NCI-H446 treated with DMSO at 0.1 percent for 48 hours (cell line): Measurements from ENCODE around the gene GPR27.

Experiments used
- DNase-seq: peaks from one replicate; lab custom pipeline; 2025; lab: John Stamatoyannopoulos, UW

The GPR27 gene

DNA sequence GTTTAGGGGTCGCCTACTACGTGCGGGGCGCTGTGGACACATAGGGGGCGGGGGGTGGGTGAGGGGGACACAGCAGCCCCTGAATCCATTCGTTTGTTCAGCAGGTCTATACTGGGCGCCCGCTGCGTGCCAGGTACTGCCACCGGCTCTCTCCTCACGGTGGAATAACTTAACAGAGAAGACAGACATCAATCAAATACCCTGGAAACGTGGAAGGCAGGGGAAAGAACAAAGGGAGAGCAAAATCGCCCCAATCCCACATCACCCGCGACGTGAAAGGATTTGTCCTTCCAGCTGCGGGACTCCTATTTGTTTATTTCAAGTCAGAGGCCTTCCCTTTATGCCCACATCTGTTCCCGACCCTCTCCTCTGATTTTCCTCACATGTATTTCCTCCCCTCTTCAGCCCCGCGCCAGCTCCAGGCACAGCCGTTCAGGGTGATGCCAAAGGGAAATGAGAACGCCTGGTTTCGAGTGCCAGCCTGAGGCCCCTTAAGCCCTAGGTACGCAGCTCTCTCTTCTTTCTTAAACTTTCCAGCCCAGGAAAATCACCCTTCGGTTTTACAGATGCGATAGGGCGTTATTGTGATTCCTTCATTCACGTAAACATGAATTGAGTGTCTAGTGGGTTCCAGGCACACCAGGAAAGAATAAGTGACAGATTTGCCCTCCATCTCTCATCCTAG, 32.0 kb downstream of the GPR27 start:
- no peak for DNase-seq

DNA sequence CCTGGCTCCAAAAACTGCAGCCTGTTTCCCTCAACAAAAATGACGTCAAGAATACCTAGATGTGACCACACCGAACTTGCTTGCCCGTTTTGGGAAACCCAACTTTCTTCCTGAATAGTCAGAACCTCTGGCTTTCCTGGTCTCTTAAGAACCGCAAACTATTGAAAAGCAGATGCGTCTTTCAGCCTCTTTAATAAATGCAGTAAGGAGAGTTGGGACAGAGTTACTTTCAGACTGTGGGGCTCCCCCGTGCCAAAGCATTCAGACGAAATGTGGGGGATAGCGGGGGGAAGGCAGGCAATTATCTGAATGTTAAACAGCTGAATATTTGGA, 32.5 kb downstream of the GPR27 start:
- DNase-seq, result no peak

DNA sequence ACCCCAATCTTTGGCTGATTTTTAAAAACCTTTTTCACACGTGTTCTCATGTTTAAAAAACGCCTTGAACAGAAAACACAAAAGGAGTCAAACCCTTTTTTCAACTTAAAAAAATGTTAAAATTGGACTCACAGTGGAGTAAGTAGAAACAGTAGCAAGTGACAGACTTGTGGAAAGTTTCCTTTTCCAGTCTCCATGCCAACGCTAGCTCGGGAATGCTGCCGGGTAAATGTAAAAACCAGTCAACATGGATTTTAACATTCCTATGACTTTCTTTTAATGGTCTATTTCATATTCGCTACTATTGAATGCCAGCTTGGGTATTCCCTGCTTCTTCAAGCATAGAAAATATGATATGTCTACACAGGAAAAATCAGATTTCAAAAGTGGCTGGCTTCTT, 32.9 kb downstream of the GPR27 start:
- DNase-seq, result no peak

DNA sequence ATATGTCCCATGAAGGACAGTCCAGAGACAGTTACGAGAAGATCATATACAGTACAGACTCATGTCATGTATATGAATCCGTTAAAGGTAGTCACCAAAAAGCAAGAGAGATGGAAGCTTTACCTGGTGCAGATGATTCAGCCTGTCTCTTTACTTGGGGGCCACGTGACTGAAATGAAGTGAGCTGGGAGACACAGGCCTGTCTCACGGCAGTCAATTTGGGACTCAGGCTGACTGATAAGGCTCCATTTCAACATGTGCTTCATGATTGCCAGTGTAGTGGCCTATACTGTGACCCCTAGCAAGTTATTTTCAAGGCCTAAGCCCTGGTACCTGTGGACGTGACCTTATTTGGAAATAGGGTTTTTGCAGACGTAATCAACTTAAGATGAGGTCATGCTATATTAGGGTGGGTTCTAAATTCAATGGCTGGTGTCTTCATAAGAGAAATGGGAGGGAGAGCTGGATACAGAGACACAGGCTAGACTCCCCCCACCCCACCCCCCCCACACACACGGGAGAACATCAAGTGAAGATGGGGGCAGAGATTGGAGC, 34.3 kb downstream of the GPR27 start:
- no peak for DNase-seq

DNA sequence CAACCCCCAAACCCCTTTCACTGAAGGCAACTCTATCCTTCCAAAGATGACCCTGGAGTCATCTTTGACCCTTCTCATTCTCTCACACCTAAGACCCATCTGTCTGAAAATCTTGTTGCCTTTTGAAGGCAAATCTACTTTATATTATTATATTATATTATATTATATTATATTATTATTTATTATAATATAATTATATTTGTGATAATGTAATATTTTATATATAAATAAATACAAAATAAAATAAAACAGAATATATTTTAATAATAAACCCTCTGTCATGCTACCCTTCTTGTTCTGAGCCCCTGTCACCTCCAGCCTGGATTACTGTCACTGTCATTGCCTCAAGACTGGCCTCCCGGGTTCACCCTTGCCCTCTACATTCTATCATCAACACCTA, 36.3 kb downstream of the GPR27 start:
- DNase-seq, result no peak

DNA sequence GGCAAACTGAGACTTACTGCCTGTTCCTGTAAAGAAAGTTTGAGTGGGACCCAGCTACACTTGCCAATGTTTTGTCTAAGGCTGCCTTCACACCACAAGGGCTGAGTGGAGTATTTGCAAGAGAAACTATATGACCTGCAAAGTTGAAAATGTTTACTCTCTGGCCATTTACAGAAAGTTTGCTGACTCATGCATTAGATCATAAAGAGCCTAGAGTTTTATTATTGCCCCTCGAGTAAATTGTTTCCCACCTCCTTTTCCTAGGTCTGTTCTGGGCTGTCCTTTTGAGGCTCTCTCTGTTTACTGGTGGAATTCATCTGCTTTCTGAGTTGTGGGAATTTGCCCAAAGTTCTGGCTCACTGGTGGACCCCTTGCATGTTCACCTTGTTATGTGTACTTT, 38.0 kb downstream of the GPR27 start:
- DNase-seq, result no peak

DNA sequence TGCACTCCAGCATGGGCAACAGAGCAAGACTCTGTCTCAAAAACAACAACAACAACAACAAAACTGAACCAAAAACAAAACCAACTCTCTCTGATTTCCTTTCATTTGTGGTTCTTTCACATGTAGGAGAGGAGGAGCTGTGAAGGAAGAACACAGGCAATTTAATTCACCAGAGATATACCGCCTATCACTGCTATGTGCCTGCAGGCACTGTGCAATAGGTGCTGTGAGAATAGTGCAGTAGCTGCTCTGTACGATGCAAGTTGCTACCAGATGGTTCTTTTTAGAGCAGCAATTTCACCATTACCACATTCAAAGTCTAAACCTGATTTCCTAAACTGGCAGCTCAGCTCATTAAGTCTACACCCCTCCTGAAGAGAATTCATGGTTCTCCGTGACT, 42.6 kb downstream of the GPR27 start:
- no peak for DNase-seq

DNA sequence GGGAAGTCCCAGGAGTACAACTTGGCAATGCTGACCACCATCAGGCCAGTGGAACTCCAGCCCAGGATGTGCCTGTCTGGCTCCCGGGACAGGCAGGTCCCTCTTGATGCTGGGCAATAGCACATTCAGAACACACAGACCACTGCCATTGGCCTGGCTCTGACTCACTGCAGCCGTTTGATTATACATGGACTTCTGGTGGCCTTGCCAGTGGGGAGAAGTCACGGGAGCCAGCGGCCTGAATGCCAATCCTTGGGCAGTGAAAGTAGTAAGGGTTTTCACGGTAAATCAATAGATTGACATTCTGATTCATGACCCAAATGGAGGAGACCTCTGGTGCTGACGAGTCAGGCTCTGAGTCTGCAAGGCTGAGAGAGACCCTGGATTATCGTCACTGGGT, 43.8 kb downstream of the GPR27 start:
- no peak for DNase-seq

DNA sequence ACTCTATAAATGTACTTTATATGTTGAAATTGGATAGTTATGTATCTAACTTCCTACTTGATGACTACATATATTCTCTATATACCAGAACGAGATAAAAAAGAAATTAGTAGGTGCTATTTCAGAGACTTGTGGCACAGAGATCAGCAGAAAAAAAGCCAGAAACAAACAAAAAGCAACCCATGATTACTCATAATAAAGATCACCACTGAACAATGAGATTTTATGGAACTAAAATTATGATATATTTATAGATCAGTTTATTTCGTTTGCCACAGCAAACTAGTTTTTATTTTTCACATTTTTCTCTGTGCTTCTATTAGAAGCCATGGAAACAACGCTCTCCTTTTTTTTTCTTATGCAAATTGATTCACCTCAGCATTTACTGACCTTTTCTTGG, 46.4 kb downstream of the GPR27 start:
- DNase-seq, result no peak

DNA sequence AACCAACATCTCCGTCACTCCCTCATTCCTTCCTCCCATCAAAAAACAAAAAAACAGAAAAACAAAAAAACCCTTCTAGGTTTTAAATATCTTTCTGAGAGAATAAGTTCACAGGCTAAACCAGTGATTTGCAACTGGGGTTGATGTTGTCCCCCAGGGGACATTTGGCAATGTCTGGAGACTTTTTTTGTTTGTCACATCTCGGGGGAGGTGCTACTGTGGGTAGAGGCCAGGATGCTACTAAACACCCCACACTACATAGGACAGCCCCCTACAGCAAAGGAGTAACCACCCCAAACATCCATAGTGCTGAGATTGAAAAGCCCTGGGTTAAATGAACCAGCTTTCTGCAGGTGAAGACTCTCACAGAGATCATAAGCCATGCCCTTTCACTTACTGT, 48.3 kb downstream of the GPR27 start:
- no peak for DNase-seq

DNA sequence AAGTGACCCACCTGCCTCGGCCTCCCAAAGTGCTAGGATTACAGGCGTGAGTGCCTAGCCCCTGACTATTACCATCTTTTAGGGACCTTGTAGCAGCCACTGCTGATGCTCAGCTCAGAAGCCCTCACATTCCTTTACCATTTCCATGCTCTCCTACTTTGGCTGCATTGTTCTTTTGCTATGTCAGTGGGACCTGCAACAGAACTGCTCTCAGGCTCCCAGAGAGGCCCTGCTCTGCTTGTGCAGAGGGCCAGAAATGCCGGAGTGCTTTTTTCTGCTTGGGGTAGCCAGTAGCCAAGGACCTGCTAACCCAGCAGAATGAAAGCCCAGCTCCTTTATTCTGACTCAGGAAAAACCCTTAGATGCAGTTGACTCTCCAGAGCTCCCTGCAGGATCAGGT, 49.6 kb downstream of the GPR27 start:
- no peak for DNase-seq

DNA sequence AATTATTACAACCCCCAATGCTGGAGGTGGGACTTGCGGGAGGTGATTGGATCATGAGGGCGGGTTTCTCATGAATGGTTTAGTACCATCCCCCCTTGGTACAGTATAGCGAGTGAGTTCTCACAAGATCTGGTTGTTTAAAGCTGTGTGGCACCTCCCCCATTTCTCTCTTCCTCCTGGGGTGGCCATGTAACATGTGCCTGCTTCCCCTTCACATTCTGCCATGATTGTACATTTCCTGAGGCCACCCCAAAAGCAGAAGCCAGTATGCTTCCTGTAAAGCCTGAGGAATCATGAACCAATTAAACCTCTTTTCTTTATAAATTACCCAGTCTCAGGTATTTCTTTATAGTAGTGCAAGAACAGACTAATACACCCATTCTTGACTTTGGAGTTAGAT, 51.5 kb downstream of the GPR27 start:
- DNase-seq, result no peak

DNA sequence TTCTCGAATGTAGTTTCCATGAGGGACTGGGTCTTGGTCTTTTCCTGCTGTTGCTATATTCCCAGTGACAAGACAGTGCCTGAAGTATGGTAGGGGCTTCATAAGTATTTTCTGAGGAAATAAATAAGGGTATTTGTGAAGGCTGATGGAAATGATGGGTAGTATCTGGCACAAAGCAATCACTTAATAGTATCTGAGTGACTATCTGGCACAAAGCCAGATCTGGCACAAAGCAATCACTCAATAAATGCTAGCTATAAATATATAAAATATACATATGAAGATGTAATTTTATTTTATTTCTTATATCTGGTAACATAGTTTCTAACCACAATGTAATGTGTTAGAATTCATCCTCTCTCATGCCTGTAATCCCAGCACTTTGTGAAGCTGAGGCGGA, 52.0 kb downstream of the GPR27 start:
- DNase-seq, result no peak
